GM12878 (cell line): ENCODE data around the gene IL4I1. TPM values are rescaled to one million over a fixed set of nuclear protein-coding genes. Genes with fewer than 3 reads are reported as not detected.

Source experiments
- BCLAF1 ChIP-seq: fragments of 450-650 bp; IDR thresholded peaks from 2 replicates; pipeline ENCODE4 v1.6.1; 2017; ENCODE audit warnings: antibody characterized with exemption, mild to moderate bottlenecking, moderate library complexity
- CHD1 ChIP-seq: IDR thresholded peaks from 2 replicates; pipeline ENCODE4 v1.6.1; 2012; ENCODE audit warnings: low read depth, low read length, improper control_type of control experiment
- CTCF ChIP-seq, 3 experiments: IDR thresholded peaks in 2 of 3; conservative IDR thresholded peaks in 1 of 3; 2 replicates each; pipeline ENCODE4 v1.5.1; 2011; ENCODE audit warnings: low read depth in 3 of 3, low read length in 3 of 3, mild to moderate bottlenecking in 3 of 3, control low read depth in 2 of 3, moderate library complexity in 2 of 3, inconsistent platforms in 1 of 3, mixed read lengths in 1 of 3; ENCODE audit not compliant: control insufficient read depth in 2 of 3, insufficient read depth in 1 of 3; ENCODE audit errors: extremely low read depth in 1 of 3
- EP300 ChIP-seq, 2 experiments: fragments of 150-350 bp in 1 of 2; IDR thresholded peaks; 2 replicates each; pipeline ENCODE4 v1.6.1; 2011 to 2012; ENCODE audit warnings: low read depth in 2 of 2, low read length in 2 of 2, borderline replicate concordance in 1 of 2, improper control_type of control experiment in 1 of 2, inconsistent platforms in 1 of 2; ENCODE audit not compliant: control insufficient read depth in 1 of 2
- KAT2A ChIP-seq: conservative IDR thresholded peaks from 2 replicates; pipeline ENCODE4 v1.6.1; 2011; ENCODE audit warnings: low read depth, low read length; ENCODE audit not compliant: control insufficient read depth
- PAX5 ChIP-seq: IDR thresholded peaks from 2 replicates; pipeline ENCODE4 v1.6.1; 2011; ENCODE audit warnings: low read depth, low read length, borderline replicate concordance
- SKIL ChIP-seq: fragments of 450-650 bp; IDR thresholded peaks from 2 replicates; pipeline ENCODE4 v1.6.1; 2017; ENCODE audit warnings: mild to moderate bottlenecking, low read depth, inconsistent platforms; ENCODE audit not compliant: poor library complexity, severe bottlenecking
- SPI1 ChIP-seq: IDR thresholded peaks from 2 replicates; pipeline ENCODE4 v1.6.1; 2011; ENCODE audit warnings: low read depth, mild to moderate bottlenecking, low read length, moderate library complexity, borderline replicate concordance; ENCODE audit not compliant: insufficient read depth
- TARDBP ChIP-seq: IDR thresholded peaks from 2 replicates; pipeline ENCODE4 v1.6.1; 2016; ENCODE audit warnings: borderline replicate concordance
- YBX1 ChIP-seq: fragments of 450-650 bp; IDR thresholded peaks from 2 replicates; pipeline ENCODE4 v1.6.1; 2016; ENCODE audit warnings: antibody characterized with exemption
- ZBTB33 ChIP-seq: fragments of 450-650 bp; IDR thresholded peaks from 2 replicates; pipeline ENCODE4 v1.6.1; 2017; ENCODE audit warnings: mild to moderate bottlenecking
- polyA plus RNA-seq, 11 experiments: library from polyadenylated mRNA; depleted of rRNA in 4 of 11; unstranded in 6 of 11; stranded (reverse) in 5 of 11; fragments of >200 nt; fragmentation: Nextera tagmentation in 4 of 11; fragmentation: Illumina TruSeq in 1 of 11; extraction: Ambion mirVana in 4 of 11; extraction: Trizol in 1 of 11; gene quantifications; 1 replicate in 1 of 11; 2 replicates in 10 of 11; pipeline versions ENCODE4 v1.2.1 to v1.2.3, GENCODE V29; 2011 to 2016; ENCODE audit warnings: inconsistent platforms in 2 of 11, missing spikeins in 2 of 11, low read depth in 1 of 11
- total RNA-seq, 4 experiments: library from RNA; depleted of rRNA in 3 of 4; stranded (reverse); fragments of >200 nt in 3 of 4; fragmentation: Illumina TruSeq in 1 of 4; extraction: Trizol in 1 of 4; gene quantifications; 2 replicates each; pipeline versions ENCODE4 v1.2.1 to v1.2.3, GENCODE V29; 2013 to 2021
- TF ChIP-seq, protein P1 (sequence below): fragments of 150-350 bp; IDR thresholded peaks from 2 replicates; pipeline ENCODE4 v1.6.1; 2016; ENCODE audit warnings: low read depth, low read length
- TF ChIP-seq, protein P2 (sequence below): IDR thresholded peaks from 2 replicates; pipeline ENCODE4 v1.6.1; 2012; ENCODE audit warnings: low read depth, low read length, improper control_type of control experiment

IL4I1 gene
- total and polyA plus RNA-seq, 10 of the 15 experiments (the other 5 are each of a cell fraction or from before 2014, with no cell fraction given): 0.62 to 83.8 (median 42.8) TPM

DNA sequence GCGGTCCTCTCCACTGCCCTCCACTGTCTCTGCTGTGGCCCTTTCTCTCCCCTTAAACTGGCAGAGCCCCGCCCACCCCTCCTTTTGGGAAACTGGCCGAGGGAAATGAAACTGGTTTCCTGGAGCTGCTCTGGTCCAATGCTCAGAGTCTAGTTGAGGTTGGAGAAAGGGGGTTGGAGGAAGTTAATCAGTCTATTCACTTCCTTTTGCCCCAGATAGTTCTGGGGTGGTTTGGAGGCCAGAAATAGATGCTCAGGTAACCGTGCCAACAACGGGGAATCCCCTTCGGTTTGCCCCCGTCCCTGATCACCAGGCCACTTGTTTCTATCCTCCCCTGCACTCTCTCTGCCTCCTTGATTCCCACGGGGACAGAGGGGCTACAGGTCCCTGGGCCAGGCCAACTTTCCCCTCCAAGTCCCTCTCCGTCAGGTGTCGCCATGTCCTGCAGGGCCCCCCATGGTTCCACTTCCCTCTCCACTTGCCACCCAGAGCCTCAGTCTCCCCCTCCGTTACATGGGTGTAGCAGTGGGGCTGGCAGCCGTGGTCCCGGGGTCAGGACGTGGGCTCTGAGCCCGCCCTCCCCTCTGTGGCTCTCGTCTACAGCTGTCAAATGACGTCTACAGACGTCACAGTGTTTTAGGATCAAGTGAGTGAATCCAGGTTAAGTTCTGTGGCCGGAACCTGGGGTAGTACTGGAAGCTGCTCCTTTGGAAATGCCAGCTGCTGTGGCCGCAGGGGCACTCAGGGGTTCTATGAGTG lies at the start of gene IL4I1 (continued):
- TF ChIP-seq BCLAF1 (no peak), YBX1 (no peak), CTCF (IDR thresholded peaks at IDR 0.05 in 2 of 3, conservative IDR thresholded peaks at IDR 0.05 in 1 of 3; ENCODE audit: control insufficient read depth in 2 of 3, extremely low read depth in 1 of 3, insufficient read depth in 1 of 3, low read depth in 3 of 3, low read length in 3 of 3) (no peak), KAT2A (no peak), SPI1 (peak; percentile 79), EP300 (IDR thresholded peaks at IDR 0.05; ENCODE audit: borderline replicate concordance in 1 of 2, control insufficient read depth in 1 of 2, low read depth in 2 of 2, low read length in 2 of 2) (peak; percentile 42 to 81; a peak in 3 of 4 replicates), PAX5 (peak; percentile 70), CHD1 (no peak), SKIL (peak; percentile 87), ZBTB33 (no peak), TARDBP (no peak)
- TF ChIP-seq, protein P1, sequence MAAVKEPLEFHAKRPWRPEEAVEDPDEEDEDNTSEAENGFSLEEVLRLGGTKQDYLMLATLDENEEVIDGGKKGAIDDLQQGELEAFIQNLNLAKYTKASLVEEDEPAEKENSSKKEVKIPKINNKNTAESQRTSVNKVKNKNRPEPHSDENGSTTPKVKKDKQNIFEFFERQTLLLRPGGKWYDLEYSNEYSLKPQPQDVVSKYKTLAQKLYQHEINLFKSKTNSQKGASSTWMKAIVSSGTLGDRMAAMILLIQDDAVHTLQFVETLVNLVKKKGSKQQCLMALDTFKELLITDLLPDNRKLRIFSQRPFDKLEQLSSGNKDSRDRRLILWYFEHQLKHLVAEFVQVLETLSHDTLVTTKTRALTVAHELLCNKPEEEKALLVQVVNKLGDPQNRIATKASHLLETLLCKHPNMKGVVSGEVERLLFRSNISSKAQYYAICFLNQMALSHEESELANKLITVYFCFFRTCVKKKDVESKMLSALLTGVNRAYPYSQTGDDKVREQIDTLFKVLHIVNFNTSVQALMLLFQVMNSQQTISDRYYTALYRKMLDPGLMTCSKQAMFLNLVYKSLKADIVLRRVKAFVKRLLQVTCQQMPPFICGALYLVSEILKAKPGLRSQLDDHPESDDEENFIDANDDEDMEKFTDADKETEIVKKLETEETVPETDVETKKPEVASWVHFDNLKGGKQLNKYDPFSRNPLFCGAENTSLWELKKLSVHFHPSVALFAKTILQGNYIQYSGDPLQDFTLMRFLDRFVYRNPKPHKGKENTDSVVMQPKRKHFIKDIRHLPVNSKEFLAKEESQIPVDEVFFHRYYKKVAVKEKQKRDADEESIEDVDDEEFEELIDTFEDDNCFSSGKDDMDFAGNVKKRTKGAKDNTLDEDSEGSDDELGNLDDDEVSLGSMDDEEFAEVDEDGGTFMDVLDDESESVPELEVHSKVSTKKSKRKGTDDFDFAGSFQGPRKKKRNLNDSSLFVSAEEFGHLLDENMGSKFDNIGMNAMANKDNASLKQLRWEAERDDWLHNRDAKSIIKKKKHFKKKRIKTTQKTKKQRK: no peak
- TF ChIP-seq, protein P2, sequence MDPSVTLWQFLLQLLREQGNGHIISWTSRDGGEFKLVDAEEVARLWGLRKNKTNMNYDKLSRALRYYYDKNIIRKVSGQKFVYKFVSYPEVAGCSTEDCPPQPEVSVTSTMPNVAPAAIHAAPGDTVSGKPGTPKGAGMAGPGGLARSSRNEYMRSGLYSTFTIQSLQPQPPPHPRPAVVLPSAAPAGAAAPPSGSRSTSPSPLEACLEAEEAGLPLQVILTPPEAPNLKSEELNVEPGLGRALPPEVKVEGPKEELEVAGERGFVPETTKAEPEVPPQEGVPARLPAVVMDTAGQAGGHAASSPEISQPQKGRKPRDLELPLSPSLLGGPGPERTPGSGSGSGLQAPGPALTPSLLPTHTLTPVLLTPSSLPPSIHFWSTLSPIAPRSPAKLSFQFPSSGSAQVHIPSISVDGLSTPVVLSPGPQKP: no peak
